Skin epidermis (tissue), 12 donors: ENCODE data around the gene GPR42.

Source experiments
- H3K27ac ChIP-seq, 21 experiments: fragments of 200-600 bp; sonication (generic) in 11 of 21; one replicate each; pipeline ENCODE4 v1.5.0; 2020; ENCODE audit warnings: mild to moderate bottlenecking in 3 of 21, inconsistent platforms in 2 of 21, moderate library complexity in 2 of 21
- H3K4me3 ChIP-seq, 7 experiments: fragments of 200-600 bp; sonication (generic) in 2 of 7; one replicate each; pipeline ENCODE4 v1.5.0; 2020; ENCODE audit warnings: inconsistent platforms in 2 of 7, mild to moderate bottlenecking in 2 of 7, moderate library complexity in 1 of 7

The GPR42 gene

DNA sequence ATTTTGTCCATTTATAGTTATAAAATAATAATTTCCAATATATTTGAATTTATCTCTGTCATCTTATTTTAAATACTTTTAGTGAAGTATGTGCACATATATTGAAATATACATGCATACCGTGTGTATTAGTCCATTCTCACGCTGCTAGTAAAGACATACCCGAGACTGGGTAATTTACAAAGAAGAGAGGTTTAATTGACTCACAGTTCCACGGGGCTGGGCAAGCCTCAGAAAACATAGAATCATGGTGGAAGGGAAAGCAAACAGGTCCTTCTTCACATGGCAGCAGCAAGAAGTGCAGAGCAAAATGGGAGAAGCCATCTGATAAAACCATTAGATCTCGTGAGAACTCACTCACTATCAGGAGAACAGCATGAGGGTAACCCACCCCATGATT, 39.6 kb downstream of the GPR42 start:
- H3K4me3 ChIP-seq: no peak overlapping the region
- no peak overlapping the region for H3K27ac ChIP-seq

DNA sequence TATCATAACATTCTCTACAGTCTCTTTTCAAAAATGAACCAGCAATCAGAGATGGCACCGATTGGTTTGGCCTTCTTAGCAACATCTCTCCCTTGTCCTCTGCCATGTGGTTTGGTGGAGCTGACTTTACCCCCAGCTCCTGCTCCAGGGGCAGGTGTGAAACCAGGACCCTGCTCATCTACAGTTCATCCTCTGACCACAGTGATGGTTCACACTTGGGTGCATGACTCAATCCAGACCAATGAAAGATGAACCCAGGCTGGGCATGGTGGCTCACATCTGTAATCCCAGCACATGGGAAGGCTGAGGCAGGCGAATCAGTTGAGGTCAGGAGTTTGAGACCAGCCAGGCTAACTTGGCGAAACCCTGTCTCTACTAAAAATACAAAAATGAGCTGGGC, 43.6 kb downstream of the GPR42 start:
- Histone ChIP-seq H3K4me3 (no peak overlapping the region), H3K27ac (no peak overlapping the region)

DNA sequence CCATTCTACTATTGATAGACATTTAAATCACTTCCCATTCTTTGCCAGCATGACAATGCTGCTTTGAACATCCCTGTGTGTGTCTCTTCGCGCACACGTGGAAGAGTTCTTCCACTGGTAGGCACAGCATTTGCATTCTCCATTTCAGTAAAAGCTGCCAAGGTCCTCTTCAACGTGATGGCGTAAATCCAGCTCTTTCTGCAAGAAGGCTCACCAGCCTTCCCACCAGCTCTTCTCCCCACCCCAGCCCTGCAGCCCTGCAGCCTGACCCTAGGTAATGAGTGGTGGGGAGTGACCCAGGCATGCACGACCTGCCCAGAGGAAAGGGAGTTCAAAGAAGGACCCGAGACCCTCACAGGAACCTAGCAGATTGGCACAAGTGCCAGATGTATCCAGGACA, 45.5 kb downstream of the GPR42 start:
- no peak overlapping the region for H3K27ac ChIP-seq
- H3K4me3 ChIP-seq: no peak overlapping the region

DNA sequence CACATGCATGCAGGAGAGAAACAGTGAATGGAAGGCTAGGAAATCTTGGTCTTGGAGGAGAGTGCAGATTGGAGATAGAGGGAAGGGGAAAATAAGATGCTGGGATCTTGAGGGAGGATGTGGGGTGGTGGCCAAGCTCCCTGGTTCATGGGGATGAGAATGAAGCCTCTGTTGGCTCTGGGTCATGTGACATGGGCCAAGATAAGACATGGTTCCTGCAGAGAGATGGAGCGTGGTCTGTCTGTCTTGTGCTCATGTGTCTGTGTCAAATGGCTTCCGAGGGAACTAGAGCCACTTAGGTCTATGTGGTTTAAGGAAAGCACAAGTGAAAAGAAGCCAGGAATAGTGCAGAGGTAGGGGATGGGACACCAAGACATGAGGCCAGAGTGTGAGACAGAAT, 46.4 kb downstream of the GPR42 start:
- Histone ChIP-seq H3K4me3 (no peak overlapping the region), H3K27ac (no peak overlapping the region)

DNA sequence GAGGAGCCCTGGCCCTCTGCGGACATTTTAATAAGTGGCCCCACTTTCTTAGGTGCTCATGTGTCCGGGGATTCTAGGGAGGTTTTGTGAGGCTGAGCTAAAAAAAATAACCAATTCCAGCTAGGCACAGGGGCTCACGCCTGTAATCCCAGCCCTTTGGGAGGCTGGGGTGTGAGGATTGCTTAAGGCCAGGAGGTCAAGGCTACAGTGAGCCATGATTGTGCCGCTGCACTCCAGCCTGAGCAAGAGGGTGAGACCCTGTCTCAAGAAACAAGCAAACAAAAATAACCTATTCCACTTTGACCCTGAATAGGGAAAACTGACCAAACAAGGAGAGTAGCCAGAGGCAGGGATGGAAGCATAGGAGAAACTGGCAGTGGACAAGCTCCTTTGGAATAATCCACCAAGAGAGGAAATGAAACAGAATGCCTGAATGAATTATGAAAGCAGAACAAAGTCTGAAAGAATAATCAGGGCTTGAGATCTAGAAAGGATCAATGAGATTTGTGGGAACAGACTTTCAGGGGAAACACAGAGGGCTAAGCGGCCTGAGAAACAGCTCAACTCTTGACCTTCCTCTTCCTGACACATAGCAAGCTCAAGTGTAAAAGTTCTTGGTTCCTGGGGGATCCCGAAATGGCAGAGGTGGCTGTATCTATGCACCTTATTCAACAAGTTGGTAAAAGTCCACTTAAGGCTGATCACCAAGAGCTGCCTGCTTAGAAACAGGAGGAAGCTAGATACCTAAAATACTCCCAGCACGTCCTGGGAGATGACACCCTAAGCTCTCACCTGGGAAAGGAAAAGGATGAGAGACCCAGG, 47.1 kb downstream of the GPR42 start:
- H3K27ac ChIP-seq: no peak overlapping the region
- H3K4me3 ChIP-seq: no peak overlapping the region

DNA sequence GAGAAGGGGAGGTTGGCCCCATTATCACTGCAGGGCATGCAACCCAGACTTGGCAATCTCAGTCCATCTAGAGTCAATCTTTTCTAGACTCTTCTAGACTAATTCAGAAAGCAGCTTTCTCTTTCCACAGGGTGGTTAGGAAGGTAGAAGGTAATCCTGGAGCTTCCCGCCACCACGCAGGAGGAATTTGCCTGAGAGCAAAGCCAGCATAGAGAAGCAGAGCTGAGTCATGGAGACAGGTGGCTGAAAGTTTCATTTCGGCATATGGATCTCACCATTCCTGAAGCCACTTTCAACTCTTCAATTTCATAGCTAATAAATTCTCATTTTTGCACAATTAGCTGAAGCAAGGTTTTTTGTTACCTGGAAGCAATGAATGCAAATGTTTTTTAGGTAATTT, 48.2 kb downstream of the GPR42 start:
- no peak overlapping the region for H3K27ac ChIP-seq
- no peak overlapping the region for H3K4me3 ChIP-seq

DNA sequence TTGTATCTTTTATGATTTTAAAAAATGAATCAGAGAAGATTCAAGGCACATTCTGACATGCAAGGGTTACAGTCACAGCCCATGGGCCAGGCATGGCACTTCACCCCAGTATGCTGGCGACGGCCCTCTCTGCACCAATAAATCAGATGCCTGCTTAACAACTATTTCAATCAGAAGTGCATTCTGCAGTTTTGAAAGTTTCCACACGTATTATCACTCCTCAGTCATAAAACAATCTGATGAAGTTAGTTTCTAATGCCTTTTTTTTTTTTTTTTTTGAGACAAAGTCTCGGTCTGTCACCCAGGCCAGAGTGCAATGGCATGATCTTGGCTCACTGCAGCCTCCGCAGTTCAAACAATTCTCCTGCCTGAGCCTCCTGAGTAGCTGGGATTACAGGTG, 48.9 kb downstream of the GPR42 start:
- no peak overlapping the region for H3K27ac ChIP-seq
- H3K4me3 ChIP-seq: no peak overlapping the region

DNA sequence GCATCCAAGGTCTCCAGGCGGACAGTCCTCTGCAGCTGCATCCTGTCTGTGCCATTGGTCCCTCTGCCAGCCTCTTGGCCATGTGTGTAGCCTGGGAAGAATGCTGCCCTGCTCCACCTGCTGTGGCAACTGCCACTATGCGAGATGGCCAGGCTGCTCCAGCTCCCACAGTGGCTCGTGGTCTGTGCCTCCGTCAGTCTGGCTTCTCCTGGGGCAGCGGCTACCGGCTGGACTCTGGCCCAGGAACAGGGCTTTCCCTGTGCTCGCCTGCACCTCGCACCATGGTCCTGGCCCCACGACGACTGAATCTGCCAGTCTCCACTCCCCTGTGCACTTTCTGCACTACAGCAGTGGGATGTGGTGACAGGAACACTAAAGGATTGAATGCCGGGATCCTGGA, 50.5 kb downstream of the GPR42 start:
- Histone ChIP-seq H3K27ac (no peak overlapping the region), H3K4me3 (no peak overlapping the region)
